PC-9 (cell line): ENCODE results near the gene PRR19. TPM values are rescaled to one million over a fixed set of nuclear protein-coding genes. Genes with fewer than 3 reads are reported as not detected.

Experiments used
- BruUV-seq: library from RNA; stranded (reverse); fragments of 400-500 nt; replicated peaks from 2 replicates; lab custom pipeline; 2021; lab: Mats Ljungman, UMichigan
- CTCF ChIA-PET: fragments of 300-600 bp; sonication (Branson Sonifier 250); formaldehyde crosslinking; loops from one replicate; lab custom pipeline; 2022; ENCODE audit warnings: antibody characterized with exemption; lab: Charles Lee
- POLR2A ChIA-PET: fragments of 300-600 bp; sonication (Branson Sonifier 250); formaldehyde crosslinking; loops from one replicate; lab custom pipeline; 2022; ENCODE audit warnings: antibody characterized with exemption; ENCODE audit not compliant: unreplicated experiment; lab: Charles Lee
- DNase-seq, 2 experiments: peaks; one replicate each; pipeline versions ENCODE4 v3.0.0 to v3.0.0-alpha.2; 2015 to 2022; ENCODE audit warnings: mixed read lengths in 1 of 2
- H2AFZ ChIP-seq: fragments of 200-600 bp; sonication (generic); 2 replicates; pipeline ENCODE4 v1.8.1; 2017; ENCODE audit warnings: antibody characterized with exemption
- H3F3A ChIP-seq: fragments of 200-600 bp; sonication (generic); 2 replicates; pipeline ENCODE4 v1.8.1; 2017; ENCODE audit warnings: antibody characterized with exemption, mild to moderate bottlenecking, low read depth; ENCODE audit not compliant: insufficient read depth
- H3K27ac ChIP-seq: fragments of 200-600 bp; sonication (generic); 2 replicates; pipeline ENCODE4 v1.6.1; 2016; ENCODE audit warnings: mixed run types
- H3K27me3 ChIP-seq: fragments of 200-600 bp; sonication (generic); 2 replicates; pipeline ENCODE4 v1.6.1; 2016; ENCODE audit warnings: low read depth, mixed run types; ENCODE audit not compliant: insufficient read depth
- H3K36me3 ChIP-seq: fragments of 200-600 bp; sonication (generic); 2 replicates; pipeline ENCODE4 v1.6.1; 2016; ENCODE audit warnings: low read depth, mixed run types
- H3K4me1 ChIP-seq: fragments of 200-600 bp; sonication (generic); replicated peaks from 2 replicates; pipeline ENCODE4 v1.6.1; 2016; ENCODE audit warnings: mixed run types; ENCODE audit not compliant: insufficient read depth
- H3K4me2 ChIP-seq: fragments of 200-600 bp; sonication (generic); 2 replicates; pipeline ENCODE4 v1.6.1; 2017; ENCODE audit warnings: mixed run types
- H3K4me3 ChIP-seq: fragments of 200-600 bp; sonication (generic); 2 replicates; pipeline ENCODE4 v1.6.1; 2016; ENCODE audit warnings: mixed run types
- H3K79me2 ChIP-seq: fragments of 200-600 bp; sonication (generic); 2 replicates; pipeline ENCODE4 v1.6.1; 2017; ENCODE audit warnings: low read depth, mixed run types
- H3K9me2 ChIP-seq: fragments of 200-600 bp; sonication (generic); 2 replicates; pipeline ENCODE4 v1.8.1; 2017; ENCODE audit warnings: mild to moderate bottlenecking; ENCODE audit not compliant: insufficient read depth
- H3K9me3 ChIP-seq: fragments of 200-600 bp; sonication (generic); 2 replicates; pipeline ENCODE4 v1.8.1; 2016; ENCODE audit warnings: low read depth; ENCODE audit not compliant: insufficient read depth
- H4K20me1 ChIP-seq: fragments of 200-600 bp; sonication (generic); 2 replicates; pipeline ENCODE4 v1.8.1; 2017; ENCODE audit not compliant: insufficient read depth
- EZH2 ChIP-seq: fragments of 200-600 bp; sonication (generic); IDR thresholded peaks from 2 replicates; pipeline ENCODE4 v1.8.0; 2017; ENCODE audit warnings: antibody characterized with exemption, low read depth
- intact Hi-C: fragments of 100-400 bp; cut with micrococcal nuclease; formaldehyde crosslinking; loops from one replicate; pipeline ENCODE4 v1.10.0; 2022; ENCODE audit not compliant: unreplicated experiment
- total RNA-seq: library from RNA; stranded (reverse); gene quantifications from 2 replicates; pipeline ENCODE4 v1.2.3, GENCODE V29; 2021
- TF ChIP-seq, protein P1 (sequence below): fragments of 200-600 bp; sonication (generic); conservative IDR thresholded peaks from 2 replicates; pipeline ENCODE4 v1.6.1; 2017; ENCODE audit warnings: mixed run types, antibody characterized with exemption, mild to moderate bottlenecking, moderate library complexity

The PRR19 gene
- total RNA-seq, 1 experiment from 2014 or later = 0.85 TPM

DNA sequence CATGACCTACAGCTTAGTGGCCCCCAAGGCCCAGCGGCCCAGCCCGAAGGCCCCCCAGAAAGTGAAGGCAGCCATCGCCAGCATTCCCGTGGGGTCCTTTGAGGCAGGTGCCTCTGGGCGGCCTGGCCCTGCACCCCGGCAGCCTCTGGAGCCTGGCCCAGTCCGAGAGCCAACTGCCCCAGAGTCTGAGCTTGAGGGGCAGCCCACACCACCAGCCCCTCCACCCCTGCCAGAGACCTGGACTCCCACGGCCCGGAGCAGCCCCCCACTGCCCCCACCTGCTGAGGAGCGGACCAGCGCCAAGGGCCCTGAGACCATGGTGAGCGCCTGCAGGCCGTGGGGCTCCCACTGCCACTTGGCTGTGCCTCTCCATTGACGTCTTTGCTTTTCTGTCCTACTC lies 9.0 kb upstream of the PRR19 start:
- DNase-seq = no peak
- POLR2A ChIA-PET = no interaction called here
- TF ChIP-seq, protein P1, sequence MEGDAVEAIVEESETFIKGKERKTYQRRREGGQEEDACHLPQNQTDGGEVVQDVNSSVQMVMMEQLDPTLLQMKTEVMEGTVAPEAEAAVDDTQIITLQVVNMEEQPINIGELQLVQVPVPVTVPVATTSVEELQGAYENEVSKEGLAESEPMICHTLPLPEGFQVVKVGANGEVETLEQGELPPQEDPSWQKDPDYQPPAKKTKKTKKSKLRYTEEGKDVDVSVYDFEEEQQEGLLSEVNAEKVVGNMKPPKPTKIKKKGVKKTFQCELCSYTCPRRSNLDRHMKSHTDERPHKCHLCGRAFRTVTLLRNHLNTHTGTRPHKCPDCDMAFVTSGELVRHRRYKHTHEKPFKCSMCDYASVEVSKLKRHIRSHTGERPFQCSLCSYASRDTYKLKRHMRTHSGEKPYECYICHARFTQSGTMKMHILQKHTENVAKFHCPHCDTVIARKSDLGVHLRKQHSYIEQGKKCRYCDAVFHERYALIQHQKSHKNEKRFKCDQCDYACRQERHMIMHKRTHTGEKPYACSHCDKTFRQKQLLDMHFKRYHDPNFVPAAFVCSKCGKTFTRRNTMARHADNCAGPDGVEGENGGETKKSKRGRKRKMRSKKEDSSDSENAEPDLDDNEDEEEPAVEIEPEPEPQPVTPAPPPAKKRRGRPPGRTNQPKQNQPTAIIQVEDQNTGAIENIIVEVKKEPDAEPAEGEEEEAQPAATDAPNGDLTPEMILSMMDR = no peak
- TF ChIP-seq EZH2 = no peak
- Histone ChIP-seq H3K4me1 (no peaks in the 10 kb centered on the region), H3K4me2 (no peak overlapping the region), H2AFZ (no peak overlapping the region), H3K9me3 (no peaks in the 10 kb centered on the region), H3K36me3 (no peaks in the 10 kb centered on the region), H3K27me3 (no peaks in the 10 kb centered on the region), H3F3A (peaks cover 5% of the 10 kb centered on the region; the same call in 1 of the 2 replicates), H3K4me3 (no peak overlapping the region), H3K79me2 (no peaks in the 10 kb centered on the region), H4K20me1 (no peaks in the 10 kb centered on the region), H3K9me2 (no peaks in the 10 kb centered on the region), H3K27ac (no peak overlapping the region)
- intact Hi-C loops = no loop called here
- CTCF ChIA-PET = no interaction called here
- TSS peak; percentile 3 for BruUV-seq

DNA sequence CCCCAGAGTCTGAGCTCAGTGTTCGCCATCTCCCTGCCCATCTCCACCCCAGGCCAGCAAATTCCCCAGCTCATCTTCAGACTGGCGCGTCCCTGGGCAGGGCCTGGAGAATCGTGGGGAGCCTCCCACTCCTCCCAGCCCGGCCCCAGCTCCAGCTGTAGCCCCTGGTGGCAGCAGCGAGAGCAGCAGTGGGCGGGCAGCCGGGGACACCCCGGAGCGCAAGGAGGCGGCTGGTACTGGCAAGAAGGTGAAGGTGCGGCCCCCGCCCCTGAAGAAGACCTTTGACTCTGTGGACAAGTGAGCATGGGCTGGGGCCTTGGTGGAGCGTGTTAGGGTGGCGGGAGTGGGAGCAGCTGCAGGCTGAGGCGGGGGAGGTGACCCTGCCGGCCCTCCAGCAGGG lies 8.4 kb upstream of the PRR19 start:
- H3F3A ChIP-seq = peaks cover 5% of the 10 kb centered on the region; the same call in 1 of the 2 replicates
- no peak overlapping the region for H3K4me3 ChIP-seq
- ChIA-PET CTCF (no interaction called here), POLR2A (interaction anchor here (0.5 kb wide), 1 partner anchor 85 kb away, joined by 3 read pairs; no protein-coding TSS in a partner anchor)
- no peaks in the 10 kb centered on the region for H3K9me3 ChIP-seq
- no peaks in the 10 kb centered on the region for H3K79me2 ChIP-seq
- no peaks in the 10 kb centered on the region for H4K20me1 ChIP-seq
- no peak overlapping the region for H3K27ac ChIP-seq
- DNase-seq = no peak
- H2AFZ ChIP-seq = no peak overlapping the region
- BruUV-seq = no TSS peak
- no peak overlapping the region for H3K4me2 ChIP-seq
- TF ChIP-seq, protein P1 = no peak
- no peak for TF ChIP-seq EZH2
- no peaks in the 10 kb centered on the region for H3K27me3 ChIP-seq
- intact Hi-C loops = no loop called here
- H3K36me3 ChIP-seq = no peaks in the 10 kb centered on the region
- H3K9me2 ChIP-seq = no peaks in the 10 kb centered on the region
- no peaks in the 10 kb centered on the region for H3K4me1 ChIP-seq

DNA sequence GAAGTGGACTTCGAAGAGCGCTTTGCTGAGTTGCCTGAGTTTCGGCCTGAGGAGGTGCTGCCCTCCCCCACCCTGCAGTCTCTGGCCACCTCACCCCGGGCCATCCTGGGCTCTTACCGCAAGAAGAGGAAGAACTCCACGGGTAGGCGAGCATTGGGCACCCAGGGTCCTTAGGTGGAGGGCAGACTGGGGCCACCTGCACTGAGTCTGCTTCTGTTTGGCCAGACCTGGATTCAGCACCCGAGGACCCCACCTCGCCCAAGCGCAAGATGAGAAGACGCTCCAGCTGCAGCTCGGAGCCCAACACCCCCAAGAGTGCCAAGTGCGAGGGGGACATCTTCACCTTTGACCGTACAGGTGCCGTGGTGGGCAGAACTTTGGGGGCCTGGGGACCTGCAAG lies 8.0 kb upstream of the PRR19 start:
- ChIA-PET CTCF (no interaction called here), POLR2A (interaction anchor here (0.5 to 0.6 kb wide), 2 partner anchors 84 to 1236 kb away, joined by 3 read pairs; no protein-coding TSS in a partner anchor)
- Histone ChIP-seq H4K20me1 (no peaks in the 10 kb centered on the region), H3K4me2 (no peak overlapping the region), H3K36me3 (no peaks in the 10 kb centered on the region), H3K9me2 (no peaks in the 10 kb centered on the region), H2AFZ (no peak overlapping the region), H3K9me3 (no peaks in the 10 kb centered on the region), H3K79me2 (no peaks in the 10 kb centered on the region), H3F3A (peaks cover 5% of the 10 kb centered on the region; the same call in 1 of the 2 replicates), H3K27me3 (no peaks in the 10 kb centered on the region), H3K27ac (no peak overlapping the region), H3K4me3 (no peak overlapping the region), H3K4me1 (no peaks in the 10 kb centered on the region)
- no peak for TF ChIP-seq EZH2
- TF ChIP-seq, protein P1 = no peak
- DNase-seq = no peak
- BruUV-seq = no TSS peak
- intact Hi-C loops = no loop called here
